NCI-H446 (cell line): ENCODE measurements around the gene SCRT2.
"Not testable (repeated sequence)": the region's sequence is repeated elsewhere in the genome, so short reads cannot be mapped to it uniquely, and the experiment has no call there.

Experiments used
- DNase-seq, 2 experiments: peaks; one replicate each; lab custom pipeline; 2025; lab: John Stamatoyannopoulos, UW

SCRT2 gene

GRCh38 chr20:701401-702129 lies 26.0 kb upstream of the SCRT2 start:
- DNase-seq, result peak in 1 of 2 experiments; percentile 12

GRCh38 chr20:699811-700338 lies 24.3 kb upstream of the SCRT2 start:
- no peak for DNase-seq

GRCh38 chr20:699342-699741 lies 23.7 kb upstream of the SCRT2 start:
- DNase-seq, result no peak

- DNase-seq, result no peak
Observed at GRCh38 chr20:698276-698675, 22.7 kb upstream of the SCRT2 start.

GRCh38 chr20:697826-698225 lies 22.2 kb upstream of the SCRT2 start:
- DNase-seq, result no peak

GRCh38 chr20:695165-695866 lies 19.7 kb upstream of the SCRT2 start:
- DNase-seq, result no peak

- no peak for DNase-seq
Observed at GRCh38 chr20:694496-694895, 18.9 kb upstream of the SCRT2 start.

- not testable (repeated sequence) for DNase-seq
Observed at GRCh38 chr20:693786-694185, 18.2 kb upstream of the SCRT2 start.

GRCh38 chr20:692044-692443 lies 16.4 kb upstream of the SCRT2 start:
- no peak for DNase-seq

- no peak for DNase-seq
Observed at GRCh38 chr20:689947-690346, 14.3 kb upstream of the SCRT2 start.

GRCh38 chr20:689348-689747 lies 13.7 kb upstream of the SCRT2 start:
- no peak for DNase-seq

GRCh38 chr20:688809-689212 lies 13.2 kb upstream of the SCRT2 start:
- DNase-seq, result peak in 1 of 2 experiments; percentile 25

GRCh38 chr20:687468-688203 lies 12.0 kb upstream of the SCRT2 start:
- no peak for DNase-seq

GRCh38 chr20:684676-685319 lies 9.2 kb upstream of the SCRT2 start:
- no peak for DNase-seq

GRCh38 chr20:682123-682522 lies 6.5 kb upstream of the SCRT2 start:
- no peak for DNase-seq

- DNase-seq, result no peak
Observed at GRCh38 chr20:680638-681187, 5.1 kb upstream of the SCRT2 start.

- DNase-seq, result no peak
Observed at GRCh38 chr20:677957-678356, 2.4 kb upstream of the SCRT2 start.

- DNase-seq, result no peak
Observed at GRCh38 chr20:676967-677366, 1.4 kb upstream of the SCRT2 start.

- peak in 1 of 2 experiments; percentile 22 for DNase-seq
Observed at GRCh38 chr20:676315-676937, 824 bp upstream of the SCRT2 start.

- no peak for DNase-seq
Observed at GRCh38 chr20:675033-675452, 559 bp downstream of the SCRT2 start.

- DNase-seq, result peak in 1 of 2 experiments; percentile 64
Observed at GRCh38 chr20:673603-674001, 2.0 kb downstream of the SCRT2 start.
